Endometrium (tissue), 2 donors: ENCODE data around the gene HMGXB3.

Experiments used
- FAIRE-seq: peaks from 2 replicates; lab custom pipeline; 2012; peaks lifted over from hg19 to GRCh38; lab: Jason Lieb, UNC
- donor health status: control.
- donor health status: control.

The HMGXB3 gene

DNA sequence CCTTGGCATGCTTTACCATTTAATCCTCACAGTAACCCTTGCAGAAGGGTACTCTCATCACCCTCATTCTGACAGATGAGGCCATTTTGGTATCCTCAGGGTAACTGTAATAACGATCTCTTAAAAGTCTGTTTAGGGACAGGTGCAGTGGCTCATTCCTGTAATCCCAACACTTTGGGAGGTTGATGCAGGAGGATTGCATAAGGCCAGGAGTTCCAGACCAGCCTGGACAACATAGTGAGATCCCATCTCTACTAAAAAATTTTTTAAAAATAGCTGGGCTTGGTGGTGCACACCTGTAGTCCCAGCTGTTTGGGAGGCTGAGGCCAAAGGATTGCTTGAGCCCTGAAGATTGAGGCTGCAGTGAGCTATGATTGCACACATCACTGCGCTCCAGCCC lies 54.0 kb downstream of the HMGXB3 start:
- no peak for FAIRE-seq

DNA sequence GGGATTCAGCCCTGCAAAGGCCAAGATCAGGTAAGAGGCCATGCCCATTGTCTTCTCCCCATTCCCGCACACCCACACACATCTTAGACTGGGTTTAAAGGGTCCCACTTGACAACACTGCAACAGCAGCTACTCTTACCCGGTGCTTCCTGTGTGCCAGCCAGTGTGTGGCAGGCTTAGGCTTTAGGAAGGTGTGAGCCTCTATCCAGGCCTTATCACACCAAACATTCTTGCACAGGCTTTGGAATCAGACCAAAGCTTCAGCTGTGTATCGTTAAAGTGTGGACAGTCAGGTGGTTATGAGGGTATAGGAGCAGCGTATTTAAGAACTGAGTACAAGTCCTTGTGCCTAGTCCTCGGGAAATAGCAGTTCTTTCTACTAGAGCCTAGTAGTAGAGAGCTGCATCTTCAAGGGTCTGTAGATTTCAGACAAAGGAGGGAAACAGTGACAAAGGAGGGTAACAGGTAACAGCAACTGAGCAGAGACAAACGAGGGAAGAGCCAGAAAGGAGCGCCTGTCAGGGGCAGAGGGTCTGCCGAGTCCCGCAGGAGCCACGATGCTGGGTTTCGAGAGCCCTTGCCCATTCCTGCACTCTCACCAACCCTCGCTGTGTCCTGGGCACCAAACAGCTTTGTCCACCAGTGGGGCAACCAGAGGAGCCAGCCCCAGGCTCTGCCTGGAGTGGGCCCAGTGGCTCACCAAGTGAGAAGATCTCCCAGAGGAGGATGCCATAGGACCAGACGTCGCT lies 55.0 kb downstream of the HMGXB3 start:
- FAIRE-seq = no peak

DNA sequence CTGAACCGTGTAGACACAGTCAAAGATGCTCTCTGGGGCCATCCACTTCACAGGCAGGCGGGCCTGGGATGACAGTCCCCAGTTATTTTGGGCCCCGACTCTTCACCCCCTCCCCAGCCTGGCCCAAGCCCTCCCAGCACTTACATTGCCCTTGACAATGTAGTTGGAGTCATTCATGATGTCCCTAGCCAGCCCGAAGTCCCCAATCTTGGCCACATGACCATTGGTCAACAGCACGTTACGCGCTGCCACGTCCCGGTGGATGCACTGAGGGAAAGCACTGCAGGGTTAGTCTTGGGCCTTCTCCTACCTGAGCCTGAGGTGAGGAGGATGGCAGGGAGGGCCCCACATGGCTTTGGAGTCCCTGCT lies 55.5 kb downstream of the HMGXB3 start:
- FAIRE-seq = no peak

DNA sequence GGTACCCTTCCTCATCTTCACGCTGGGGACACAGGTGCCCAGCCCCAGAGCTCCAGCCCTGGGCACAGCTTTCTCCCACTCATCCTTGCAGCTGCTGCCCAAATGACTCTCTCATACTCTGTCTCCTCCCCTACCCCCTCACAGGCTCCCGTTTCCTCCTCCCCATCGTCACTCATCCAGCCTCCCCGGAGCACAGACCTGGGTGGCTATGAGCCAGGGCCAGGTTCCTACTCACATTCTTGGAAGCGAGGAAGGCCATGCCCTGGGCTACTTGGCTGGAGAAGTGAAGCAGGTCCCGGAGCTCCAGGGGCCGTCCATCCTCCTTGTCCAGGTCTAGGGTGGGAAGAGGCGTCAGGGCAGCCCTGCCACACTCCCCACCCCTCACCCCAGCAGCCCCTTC lies 56.5 kb downstream of the HMGXB3 start:
- no peak for FAIRE-seq

DNA sequence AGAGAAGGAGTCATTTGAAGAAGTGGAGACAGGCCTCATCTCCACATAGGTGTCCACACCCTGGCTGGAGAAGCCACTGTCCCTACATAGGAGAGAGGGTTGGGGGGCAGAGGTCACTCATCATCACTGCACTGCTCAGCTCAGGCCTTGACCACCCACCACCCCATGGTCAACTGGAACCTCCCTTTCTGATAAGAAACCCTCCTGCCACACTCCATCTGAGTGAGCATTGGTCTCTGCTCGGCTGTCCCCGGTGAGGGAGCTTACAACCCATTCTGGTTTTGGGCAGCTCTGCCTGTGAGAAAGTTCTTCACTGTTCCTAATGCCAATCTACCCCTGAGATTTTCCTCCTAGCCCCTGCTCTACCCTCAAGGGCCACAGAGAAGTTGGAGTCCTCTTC lies 57.0 kb downstream of the HMGXB3 start:
- no peak for FAIRE-seq

DNA sequence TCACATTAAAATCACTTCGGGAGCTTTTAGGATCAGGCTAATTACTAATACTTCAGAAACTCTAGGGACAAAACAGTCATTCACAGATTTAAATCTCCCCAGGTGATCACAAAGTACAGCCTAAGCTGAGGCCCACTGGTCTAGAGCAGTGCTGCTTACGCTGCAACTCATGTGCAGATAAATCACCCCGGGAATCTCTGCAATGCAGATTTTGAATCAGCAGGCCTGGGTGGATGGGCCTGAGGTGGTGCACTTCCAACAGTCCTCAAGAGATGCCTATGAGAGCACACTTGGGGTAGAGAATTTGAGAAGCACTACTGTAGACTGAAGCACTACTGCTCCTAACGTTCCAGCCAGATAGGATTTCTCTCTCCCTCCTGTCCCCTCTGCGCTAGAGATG lies 57.5 kb downstream of the HMGXB3 start:
- no peak for FAIRE-seq

DNA sequence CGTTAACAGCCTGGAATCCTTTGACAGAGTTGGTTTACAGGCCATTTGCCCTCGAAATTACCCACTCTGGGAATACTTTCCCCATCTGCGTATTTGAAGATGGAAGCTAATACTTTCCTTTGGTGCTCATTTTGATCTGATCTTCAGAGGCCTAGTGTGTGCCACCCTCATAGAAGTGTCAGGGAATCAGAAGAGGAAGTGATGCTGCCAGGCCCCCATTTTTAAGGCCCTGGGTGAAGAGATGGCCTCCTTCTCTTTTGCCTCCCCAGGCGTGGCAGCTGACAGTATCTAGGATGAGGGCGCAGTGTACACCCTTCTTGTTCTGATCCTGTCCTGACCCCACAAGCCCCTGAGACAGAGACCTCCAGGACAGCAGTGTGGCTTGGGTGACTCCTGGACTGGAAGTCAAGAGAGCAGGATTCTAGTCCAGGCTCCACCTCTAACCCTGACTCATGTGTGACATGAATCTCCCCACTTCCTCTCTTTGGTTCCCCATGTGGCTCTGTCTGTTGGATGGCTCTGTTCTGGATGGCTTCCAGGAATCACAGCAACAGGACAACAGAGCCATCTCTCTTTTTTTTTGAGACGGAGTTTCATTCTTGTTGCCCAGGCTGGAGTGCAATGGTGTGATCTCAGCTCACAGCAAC lies 58.1 kb downstream of the HMGXB3 start:
- FAIRE-seq = no peak

DNA sequence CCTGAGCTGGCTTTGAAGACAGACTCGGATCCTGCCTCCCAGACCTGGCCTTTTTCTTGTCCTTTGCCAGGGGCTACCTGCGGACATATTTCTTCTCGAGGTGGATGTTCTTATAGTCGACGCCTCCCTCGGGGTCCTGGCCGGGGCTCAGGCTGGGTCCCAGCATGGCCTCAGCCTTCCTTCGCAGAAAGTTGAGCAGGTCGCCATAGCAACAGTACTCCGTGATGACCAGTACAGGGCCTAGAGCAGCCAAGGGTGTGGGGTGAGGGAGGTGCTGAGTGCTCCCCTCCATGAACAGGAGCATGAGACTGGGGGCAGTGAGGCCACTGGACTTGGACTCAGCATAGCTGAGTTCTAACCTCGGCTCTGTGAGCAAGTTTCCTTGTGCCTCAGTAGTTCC lies 59.1 kb downstream of the HMGXB3 start:
- FAIRE-seq = no peak

DNA sequence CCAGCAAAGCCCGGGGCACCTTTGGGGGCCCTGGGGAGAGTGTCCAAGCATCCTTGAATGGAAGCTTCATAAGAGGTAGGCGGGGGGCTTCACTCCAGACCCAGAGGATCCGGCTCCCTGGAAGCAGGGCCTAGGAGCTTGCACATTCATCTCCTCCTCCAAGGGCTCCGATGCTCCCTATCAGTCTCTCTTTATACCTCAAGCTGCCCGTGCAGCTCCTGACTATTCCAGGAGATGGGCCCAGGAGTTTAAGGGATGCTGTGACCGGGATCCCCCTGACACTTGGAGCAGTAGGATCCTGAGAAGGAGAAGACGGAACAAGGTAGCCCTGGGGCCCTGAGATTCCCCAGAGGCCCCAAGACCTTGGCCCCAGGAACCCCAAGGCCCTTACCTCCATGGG lies 59.9 kb downstream of the HMGXB3 start:
- no peak for FAIRE-seq

DNA sequence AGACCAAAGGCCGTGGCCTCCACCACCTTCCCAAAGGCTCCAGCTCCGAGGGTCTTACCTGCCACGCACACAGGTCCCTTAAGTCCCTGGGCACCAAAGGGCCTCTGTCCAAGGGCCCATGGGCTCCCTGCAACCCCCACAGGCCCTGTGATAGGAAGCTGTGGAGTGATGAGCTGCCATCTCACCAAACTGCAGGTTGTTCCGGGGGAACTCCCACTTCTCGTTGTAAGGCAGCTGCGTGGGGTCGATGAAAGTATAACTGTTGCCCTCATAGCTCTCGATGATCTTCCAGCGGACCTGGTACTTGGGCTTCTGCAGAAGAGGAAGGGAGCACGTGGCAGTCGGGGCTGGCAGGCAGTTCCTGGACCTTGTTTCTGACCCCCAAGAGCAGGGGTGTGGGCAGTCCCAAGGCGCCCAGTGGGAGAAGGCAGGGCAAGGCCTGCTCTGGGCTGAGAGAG lies 61.0 kb downstream of the HMGXB3 start:
- no peak for FAIRE-seq

DNA sequence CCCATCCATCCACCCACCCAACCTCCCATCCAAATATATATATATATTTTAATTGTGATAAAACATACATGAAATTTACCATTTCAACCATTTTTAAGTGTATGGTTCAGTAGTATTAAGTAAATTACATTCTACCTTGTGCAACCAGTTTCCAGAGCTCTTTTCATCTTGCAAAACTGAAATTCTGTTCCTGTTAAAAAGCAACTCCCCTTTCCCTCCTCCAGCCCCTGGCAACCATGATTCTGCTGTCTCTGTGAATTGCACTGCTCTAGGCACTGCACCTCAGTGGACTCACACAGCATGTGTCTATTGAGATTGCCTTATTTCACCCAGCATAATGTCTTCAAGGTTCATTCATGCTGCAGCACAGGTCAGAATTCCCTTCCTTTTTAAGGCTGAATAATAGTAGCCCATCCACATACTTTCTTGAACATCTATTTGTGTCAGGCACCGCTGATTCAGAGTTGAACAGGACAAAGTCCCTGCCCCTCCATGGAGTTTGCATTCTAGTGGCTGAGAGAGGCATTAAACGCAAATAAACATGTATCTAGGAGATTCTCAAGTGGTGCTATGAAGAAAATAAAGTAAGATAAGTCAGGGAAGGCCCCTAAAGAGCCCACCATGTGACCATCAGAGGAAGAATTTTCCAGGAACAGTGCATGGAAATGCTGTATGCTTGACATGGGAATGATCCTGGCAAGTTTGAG lies 61.8 kb downstream of the HMGXB3 start:
- no peak for FAIRE-seq

DNA sequence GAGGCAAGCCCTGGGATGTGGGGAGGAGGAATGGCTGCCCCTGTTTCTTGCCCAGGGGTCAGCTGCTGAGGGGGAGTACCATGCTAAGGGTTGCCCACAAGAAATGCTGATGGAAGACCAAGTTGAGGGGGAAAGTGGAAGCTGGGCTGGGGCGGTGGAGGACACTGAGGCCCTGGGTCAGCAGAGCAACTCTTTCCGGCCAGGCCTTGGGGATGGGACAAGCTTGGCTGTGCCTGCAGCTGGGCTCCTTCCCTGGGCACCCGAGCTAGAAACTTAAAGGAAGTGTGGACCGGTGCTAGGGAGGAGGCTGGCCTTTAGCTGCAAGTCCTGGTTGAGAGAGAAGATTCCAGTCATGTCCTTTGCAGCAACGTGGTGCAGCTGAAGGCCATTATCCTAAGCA lies 63.1 kb downstream of the HMGXB3 start:
- no peak for FAIRE-seq

DNA sequence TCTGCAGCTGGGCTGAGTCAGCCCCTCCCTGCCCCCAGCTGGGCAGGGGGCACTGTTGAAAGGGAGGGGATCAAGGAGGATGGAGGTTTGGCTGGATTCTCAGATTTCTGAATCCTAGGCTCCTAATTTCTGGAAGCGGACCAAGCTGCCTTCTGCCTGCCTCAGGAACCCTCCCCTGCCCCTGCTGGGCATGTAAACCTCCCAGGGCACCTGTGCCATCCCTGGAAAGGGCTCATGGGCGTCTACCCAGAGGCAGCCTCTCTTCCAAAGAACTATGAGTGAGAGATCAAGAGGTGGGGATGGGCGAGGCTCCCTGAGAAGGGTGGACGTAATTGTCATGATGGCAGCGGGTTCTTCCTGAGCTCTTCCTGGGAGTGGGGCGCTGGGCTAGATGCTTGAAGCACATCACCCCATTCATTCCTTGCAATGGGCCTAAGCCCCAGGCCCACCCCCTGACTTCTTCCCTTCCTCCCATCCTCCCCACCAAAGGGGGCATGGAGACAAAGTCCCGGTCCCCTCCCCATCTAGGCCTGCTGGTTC lies 64.2 kb downstream of the HMGXB3 start:
- no peak for FAIRE-seq

DNA sequence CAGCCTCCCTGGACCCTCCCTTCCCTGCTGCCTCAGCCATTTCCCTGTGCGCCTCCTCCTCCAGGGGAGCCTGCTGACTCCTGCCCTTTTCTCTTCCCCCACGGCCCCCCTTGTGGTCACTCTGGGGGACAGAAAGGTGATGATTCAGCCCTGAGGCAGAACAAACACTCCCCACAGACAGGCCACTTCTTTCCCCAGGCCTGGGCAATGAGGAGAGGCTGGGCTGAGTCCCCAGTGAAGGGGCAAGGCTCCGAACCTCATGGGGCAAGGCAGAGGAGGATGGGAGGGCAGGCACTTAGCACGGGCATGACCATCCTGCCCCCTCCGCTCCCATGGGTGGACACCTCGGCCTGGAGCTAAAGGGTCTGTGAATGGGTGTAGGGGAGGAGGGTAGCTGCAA lies 64.8 kb downstream of the HMGXB3 start:
- FAIRE-seq = no peak

DNA sequence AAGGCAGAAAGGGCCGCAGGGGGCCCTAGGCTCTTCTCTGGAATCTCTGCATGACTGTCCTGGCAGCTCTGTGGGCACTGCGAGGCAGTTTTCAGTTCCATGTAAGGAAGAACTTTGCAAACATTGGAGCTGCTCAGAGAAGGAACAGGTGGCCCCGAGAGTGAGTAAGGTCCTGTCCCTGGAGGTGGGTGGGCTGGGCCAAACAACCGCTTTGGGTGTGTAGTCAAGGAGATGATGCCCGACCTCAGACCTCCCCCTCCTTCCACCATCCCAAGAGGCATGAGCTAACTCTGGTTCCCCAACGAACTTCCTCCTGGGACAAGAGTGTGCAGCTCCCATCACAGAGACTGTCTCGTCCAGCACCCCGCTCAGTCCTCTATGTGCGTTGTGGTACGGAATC lies 65.3 kb downstream of the HMGXB3 start:
- no peak for FAIRE-seq

DNA sequence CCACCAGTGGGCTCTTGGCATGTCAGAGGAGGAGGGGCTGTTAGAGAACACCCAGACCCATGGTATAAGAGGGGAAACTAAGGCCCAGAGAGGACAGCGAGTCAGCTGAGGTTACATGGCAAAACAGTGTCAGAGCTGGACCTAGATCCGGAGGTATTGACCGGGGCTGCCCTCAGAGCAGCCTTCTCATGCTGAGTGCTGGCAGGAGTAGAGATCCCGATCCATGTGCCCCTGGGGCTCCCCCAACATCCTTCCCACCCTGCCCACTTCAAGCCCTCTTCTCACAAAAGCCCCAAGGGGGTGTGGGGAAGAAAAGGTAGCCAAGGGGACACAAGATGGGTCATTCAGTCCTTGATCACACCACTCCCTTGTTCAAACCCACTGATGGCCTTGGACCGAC lies 65.9 kb downstream of the HMGXB3 start:
- FAIRE-seq = no peak

DNA sequence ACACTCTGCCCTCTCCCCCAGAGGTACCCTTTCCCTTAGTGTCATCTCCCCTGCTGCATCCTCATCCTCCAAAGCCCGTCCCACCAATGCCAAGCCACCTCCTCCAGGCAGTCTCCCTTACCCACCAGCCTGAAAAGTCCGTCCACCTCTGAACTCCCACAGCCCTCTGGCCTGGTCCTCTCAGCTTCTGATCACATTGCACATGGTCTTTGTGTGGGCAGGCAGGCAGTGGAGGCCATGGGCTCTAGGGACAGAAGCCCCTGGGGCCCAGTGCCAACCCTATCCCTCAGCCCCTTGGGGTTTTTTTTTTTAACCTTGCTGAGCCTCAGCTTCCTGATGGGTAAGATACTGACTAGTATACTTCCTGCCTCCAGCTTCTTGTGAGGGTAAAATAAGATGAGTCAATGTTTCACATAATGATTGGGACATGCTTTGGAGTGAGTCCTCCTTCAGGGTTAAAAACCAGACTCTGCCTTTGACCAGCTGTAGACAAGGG lies 66.4 kb downstream of the HMGXB3 start:
- FAIRE-seq = no peak

DNA sequence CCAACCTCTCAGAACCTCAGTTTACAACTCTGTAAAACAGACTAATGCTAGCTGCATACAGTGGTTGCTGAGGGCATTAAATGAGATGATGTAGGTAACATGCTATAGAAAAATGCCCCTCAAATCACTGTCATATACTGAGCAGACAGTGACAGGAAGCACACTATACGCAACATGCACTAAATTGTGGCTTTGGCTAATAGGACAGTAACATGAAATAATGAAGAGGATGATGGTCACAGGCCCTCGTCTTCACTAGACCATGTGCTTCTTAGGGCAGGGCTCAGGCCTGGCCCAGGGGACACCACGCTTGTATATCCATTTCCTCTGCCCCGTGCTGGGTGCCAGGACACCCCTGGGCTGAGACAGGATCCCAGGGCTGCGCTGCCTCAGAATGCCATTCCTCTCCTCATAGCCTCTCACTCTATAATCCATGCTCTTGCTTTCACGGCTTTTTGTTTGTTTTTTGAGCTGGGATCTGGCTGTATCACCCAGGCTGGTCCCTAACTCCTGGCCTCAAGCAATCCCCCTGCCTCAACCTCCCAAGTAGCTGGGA lies 66.9 kb downstream of the HMGXB3 start:
- no peak for FAIRE-seq

DNA sequence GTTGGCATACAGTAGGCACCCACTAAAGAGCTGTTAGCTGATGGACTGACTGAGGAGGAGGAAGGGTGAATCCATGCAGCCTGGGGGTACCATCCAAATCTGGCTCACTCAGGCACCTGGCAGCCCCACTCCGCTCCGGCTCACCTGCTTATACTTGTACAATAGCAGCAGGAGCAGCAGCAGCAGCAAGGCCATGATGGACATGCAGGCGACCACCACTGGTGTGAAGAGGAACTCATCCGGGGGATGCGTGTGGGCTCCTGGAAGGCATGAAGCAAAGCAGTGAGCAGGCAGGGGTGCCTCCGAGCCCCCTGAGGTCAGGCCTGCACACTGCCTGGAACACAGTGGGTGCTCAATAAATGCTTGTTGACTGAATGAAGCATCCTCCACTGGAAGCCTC lies 67.5 kb downstream of the HMGXB3 start:
- no peak for FAIRE-seq

DNA sequence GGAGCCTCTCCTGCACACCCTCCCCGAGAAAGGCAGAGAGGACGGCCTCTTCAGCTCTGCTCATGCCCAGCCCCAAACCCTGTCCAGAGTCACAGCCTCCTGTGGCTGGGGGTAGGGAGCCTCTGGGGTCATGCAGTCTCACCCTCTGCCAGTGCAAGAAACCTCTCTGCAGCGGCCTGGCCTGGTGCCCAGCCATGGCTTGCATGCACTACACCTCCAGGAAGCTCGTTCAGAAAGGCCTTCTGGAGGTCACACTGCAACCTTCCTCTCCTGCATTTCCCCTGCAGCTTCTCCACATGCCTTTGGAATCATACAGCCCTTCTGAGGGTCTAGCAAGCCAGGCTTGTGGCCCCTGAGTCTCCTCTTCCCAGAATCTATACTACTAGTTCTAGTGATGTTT lies 67.9 kb downstream of the HMGXB3 start:
- FAIRE-seq = no peak

DNA sequence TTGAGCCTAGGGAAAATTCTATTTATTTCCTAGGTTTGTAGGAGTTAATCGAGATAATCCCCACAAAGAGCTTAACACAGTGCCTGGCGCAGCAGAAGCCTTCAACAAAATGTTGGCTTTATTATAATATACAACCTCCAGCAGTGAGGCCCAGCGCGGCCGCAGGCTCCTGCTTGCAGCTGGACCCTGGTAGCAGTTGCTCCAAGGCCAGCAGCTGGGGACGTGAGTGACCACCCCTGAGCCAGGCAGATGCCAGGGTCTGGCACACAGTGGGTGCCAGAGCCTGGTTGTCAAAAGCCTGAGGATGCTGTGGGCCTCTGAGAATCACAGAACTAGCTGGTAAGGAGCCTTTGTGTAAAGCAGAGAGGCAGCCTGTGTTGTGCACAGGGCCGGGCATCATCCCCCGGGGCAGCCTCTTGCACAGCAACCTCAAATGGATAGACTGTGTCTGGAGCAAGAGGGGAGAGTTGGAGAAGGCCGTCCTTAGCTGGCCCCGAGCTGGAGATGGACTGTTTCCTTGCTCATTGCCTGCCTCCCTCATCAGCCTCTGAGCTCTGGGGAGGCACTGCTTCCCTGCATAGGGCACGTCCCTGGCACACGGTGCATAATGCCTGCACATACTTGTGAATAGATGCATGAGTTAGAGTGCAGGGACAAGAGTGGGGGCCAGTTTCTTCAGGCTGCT lies 68.6 kb downstream of the HMGXB3 start:
- FAIRE-seq = no peak
